GM18499 (cell line): Measurements from ENCODE around the gene AHSP.
A peak's percentile ranks its signal among the peaks of the same experiment; 100 is the strongest.
"Not testable (repeated sequence)": the region's sequence is repeated elsewhere in the genome, so short reads cannot be mapped to it uniquely, and the experiment has no call there.

Experiments used
- ATAC-seq: cut with Tn5 transposase; IDR thresholded peaks from one replicate; pipeline ENCODE4 v1.9.1; 2021; ENCODE audit warnings: moderate number of reproducible peaks; ENCODE audit not compliant: insufficient read depth, unreplicated experiment

AHSP gene

DNA sequence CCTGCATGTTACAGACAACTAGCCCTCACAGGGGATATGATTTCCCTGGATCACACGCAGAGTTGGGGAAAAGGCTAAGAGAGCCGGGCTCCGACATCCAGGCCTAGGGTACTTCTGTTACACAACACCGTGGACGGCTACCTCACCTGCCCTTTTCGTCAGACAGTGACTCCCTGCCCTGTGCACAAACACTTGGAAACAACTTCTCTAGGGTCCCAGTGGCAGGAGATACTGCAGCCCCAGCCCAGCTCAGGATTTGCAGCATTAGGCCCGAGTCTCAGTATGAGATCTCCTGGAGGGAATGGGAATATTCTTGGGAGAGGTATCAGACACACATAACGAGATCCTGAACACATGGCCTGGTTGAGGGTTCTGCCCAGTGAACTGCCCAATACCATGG lies 27.8 kb upstream of the AHSP start:
- no peak for ATAC-seq

DNA sequence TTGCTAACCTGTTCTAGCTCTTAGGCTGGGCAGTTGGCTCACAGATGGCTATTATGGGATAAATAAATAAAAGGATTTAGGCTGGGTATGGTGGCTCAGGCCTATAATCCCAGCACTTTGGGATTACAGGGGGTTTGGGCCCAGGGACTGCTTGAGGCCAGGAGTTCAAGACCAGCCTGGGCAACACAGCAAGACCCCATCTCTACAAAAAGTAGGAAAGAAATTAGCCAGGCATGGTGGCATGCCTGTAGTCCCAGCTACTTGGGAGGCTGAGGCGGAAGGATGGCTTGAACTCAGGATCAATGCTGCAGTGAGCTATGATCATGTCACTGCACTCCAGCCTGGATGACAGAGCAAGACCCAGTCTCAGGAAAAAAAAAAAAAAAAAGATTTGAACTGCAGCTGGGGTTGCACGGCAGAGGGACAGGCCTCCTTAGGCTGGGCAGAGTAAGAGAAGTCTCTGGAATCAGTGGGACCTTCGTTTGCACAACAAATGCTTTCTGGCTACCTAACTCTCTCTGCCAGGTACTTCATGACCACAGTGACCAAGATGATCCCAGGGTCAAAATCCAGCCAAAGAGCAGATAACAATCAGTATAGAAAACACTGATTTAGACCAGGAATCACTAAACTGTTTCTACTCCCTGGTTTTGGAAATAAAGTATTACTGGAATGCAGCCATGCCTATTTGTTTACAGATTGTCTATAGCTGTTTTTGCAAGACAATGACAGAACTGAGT lies 26.3 kb upstream of the AHSP start:
- ATAC-seq = no peak

DNA sequence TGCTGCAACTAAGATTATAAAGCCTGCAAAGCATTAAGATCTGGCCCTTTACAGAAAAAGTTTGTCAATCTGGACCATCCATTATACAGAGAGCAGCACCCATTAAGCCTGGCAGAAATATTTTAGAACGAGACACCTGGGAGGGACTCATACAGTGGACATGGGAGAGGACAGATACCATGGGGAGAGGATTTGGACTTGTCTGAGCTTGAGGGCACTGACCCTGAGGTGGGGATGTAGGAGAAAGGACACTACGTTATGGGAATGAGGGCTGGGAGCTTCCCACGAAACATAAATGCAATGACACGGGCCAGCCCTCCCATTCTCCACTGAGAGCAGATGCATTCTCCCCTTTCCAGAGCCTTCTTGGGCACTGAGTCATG lies 25.7 kb upstream of the AHSP start:
- no peak for ATAC-seq

DNA sequence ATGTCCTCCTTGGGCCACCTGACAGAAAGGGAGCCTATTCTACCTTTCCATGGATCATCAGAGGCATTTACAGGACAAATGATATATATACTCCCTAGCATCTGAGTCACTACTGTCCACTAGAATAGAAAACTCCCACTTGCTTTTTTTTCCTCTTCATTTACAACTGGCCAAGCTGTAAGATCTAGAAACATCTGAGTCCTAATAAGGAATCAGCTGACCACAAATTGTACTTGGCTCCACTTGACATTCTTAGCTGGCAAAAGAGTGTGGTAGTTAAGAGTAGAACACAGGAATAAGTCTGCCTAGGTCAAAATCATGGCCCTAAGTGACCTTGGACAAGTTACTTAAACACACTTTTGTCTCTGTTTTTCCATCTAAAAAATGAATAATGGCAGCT lies 24.7 kb upstream of the AHSP start:
- ATAC-seq = no peak

DNA sequence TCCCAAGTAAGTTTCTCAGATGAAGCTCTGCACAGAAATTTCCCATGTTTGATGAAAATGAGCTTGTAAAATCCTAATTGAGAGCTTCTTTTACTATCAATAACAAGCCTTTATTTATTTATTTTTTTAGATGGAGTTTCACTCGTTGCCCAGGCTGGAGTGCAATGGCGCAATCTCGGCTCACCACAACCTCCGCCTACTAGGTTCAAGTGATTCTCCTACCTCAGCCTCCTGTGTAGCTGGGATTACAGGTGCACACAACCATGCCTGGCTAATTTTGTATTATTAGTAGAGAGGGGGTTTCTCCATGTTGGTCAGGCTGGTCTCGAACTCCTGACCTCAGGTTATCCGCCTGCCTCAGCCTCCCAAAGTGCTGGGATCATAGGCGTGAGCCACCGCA lies 24.1 kb upstream of the AHSP start:
- not testable (repeated sequence) for ATAC-seq

DNA sequence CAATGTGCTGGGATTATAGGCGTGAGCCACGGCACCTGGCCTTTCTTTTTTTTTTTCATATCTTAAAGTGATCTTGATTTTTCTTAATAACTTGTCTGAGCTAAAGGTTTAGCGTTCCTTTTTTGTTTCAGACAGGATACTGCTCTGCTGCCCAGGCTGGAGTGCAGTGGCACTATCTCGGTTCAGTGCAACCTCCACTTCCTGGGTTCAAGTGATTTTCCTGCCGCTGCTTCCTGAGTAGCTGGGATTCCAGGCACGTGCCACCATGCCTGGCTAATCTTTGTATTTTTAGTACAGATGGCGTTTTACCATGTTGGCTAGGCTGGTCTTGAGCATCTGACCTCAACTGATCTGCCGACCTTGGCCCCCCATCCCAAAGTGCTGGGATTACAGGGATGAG lies 23.5 kb upstream of the AHSP start:
- ATAC-seq = no peak

DNA sequence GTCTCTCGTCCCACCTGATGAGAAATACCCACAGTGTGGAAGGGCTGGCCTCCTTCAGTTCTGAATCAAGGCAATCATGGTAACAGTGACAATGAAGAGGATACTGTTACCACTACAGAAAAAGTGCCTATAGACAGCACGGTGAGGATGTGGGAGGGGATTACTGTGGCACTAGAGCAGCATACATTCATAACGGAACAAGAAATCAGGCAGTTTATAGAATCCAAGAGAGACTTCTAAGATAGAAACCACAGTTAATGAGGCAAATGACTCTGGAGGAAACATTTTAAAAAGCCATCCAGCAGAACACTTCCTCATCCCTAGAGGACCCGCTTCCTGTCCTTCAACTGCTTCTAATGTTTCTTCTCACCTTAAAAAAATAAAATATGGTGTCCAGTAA lies 22.2 kb upstream of the AHSP start:
- ATAC-seq = peak; percentile 42

DNA sequence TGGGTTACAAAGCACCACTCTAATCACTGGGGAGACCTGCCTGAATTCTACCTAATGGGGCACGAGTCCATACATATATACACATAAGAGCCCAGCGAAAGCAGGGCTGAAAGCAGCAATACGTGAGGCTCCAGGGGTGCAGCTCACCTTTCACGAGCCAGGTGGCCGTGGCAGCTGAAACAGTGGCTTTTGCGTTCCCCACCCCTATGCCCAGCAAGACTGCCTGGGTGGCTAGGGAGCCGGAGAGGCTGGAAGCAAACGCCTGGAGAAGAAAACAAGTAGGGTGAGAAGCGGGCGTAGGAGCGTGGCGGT lies 20.1 kb upstream of the AHSP start:
- no peak for ATAC-seq

DNA sequence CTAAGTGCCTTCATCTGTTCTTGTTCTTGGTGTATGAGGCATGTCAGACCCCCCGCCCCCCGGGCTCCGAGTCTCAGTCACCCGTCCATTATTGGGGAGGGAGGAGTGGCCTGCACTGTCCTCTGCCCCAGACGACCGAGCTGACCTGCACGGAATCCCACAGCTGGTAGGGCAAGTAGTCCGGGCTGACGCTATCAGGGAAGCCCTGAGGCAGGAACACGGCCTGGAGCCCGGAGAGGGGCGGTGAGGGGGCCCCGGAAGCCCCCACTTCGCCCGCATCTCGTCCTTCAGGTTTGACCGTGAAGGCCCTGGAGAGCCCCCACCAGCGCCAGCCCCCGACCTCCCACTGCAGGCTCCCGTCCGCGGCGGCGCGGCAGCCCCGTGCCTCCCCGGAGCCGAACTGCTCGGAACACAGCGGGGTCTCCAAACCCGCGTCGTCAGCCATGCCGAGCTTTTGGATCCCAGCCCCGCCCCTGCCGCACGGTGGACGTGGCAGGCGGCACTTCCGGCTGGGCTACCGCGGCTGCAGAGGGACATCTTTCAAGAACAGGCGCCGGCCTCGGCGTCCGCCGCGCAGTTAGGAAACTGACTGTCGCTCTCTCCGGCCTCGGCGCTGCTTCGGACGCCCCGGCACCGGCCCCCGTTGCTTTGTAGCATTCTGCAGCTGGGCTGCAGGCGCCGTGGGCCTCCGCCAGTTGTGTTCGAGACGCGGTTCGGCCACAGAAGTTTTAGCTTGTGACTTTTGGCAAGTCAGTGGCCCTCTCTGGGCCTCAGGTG lies 19.6 kb upstream of the AHSP start, which contains the start of gene RUSF1:
Gene RUSF1 (minus strand): TSS at position 463 of the 777 bp plus-strand sequence. CDS start 18 bp downstream, at position 445.
- peak; percentile 66 for ATAC-seq

DNA sequence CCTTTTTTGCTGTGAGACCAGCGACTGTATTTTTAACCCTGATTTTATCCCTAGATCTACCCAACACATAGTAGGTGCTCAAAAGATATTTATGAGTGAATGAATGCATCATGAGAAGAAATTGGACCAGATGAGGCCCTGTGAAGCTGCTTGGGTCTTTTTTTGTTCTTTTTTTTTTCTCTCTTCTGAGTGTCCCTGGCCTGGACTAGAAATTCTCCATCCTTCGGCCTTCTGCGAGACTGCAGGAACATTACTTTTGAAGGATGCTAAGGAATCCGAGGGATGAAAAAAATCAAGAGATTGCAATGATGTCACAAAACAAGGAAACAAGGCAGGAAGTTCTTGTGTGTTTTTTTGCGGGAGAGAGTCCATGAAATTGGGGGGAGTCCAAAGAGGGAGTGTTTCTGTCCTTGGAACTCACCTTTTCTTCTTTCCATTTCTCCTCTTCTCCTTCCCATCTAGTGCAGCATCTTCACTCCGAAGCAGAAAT lies 18.9 kb upstream of the AHSP start:
- ATAC-seq = no peak

DNA sequence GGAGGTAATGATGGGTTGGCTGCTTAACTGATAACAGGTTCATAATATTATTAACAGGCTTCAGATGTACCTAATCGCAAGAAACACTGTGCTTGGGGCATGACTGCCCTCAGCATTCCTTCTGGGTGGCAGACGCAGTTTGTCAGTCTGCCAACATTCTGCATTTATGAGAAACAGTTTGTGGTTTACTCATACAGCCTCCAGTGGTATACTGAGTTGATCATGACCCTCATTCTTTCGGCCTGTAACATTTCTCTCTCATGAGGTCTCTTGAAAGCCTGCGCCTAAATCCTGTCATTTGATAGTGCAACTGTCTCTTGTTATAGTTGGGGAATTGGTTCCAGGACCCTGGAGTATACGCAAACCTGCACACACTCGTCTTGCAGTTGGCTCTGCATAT lies 14.6 kb upstream of the AHSP start:
- no peak for ATAC-seq

DNA sequence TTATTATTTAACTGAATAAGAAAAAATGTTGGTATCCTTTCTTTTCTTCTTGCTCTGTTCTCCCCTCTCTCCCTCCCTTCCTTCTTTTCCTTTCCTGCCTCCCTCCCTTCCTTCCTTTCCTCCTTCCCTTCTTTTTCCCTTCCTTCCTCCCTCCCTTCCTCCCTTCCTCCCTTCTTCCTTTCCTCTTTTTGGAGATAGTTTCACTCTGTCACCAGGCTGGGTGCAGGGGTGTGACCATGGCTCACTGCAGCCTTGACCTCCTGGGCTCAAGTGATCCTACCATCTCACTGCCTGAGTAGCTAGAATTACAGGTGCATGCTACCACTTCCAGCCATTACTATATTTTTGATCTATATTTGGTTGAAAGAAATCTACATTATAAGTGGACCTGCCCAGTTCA lies 13.8 kb upstream of the AHSP start:
- no peak for ATAC-seq

DNA sequence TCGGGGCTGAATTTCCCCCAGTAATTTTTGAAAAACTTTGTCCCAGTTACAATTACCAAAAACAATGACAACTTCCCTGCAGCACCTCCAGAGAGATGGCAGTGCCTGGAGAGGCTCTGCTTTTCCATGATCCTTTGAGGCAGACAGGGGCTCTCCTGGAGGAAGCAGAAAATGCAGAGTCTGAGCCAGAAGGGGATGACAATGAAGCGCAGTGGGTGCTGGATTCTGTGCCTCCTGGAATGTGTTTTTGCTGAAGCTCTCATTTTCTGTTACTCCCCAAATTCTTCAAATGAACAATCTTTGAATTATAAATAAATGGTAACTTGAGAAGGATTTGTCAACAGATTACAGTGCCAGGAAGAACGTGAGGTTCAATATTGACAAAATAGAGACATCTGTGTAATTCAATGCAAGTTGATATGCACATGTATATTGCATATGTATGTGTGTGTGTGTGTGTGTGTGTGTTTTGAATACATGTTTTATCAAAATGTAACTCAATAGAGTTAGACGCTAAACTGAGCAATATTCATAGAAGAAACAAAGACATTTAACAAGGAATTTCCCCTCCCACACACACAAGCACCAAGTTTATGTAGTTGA lies 9.8 kb upstream of the AHSP start:
- ATAC-seq = no peak

DNA sequence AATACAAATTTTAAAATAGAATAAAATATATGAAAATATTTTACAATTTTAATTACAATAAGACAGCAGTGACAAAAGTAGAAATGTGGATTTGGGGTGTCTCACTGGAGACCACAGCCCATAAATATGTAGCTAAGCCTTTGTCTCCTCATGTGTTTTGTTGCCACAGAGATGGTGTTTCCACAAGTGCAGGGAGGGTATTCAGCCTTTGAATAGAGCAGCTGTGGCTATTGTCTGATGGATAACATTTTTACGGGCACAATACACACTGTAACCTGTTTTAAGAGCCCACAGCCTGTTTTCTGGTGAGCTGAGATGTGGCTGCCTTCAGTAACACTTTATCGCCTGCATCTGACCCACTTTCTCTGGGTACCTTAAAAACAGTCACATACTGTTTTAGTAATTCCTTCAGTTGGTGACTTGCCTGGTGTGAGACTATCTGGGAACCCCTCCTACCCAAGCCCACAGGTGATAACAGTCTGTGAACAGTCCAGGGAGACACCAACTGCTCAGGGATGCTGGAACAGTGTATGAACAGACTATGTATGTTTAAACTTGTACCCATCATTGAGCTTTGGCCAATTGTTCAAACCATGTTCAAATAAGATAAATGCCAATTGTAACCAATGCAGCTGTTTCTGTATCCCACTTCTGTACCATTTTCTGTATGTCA lies 7.8 kb upstream of the AHSP start:
- ATAC-seq = no peak

DNA sequence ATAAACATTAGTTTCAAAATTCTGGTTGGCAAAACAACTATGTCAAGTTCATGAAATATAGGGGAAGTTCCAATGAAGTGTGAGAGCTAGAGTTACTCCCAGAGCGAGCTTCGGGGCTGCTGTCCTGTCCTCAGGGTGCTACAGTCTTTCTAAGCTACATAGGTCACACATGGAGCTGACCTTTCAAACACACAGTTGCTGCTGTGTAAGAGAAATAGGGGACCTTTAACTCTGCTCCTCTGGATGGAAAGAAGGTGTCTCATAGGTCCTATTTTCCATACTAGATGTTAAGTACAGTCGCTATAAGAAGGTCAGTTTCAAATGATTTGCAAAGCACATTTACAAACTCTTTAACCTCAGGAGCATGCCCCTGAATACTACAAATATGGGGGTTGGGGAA lies 6.3 kb upstream of the AHSP start:
- ATAC-seq = no peak

DNA sequence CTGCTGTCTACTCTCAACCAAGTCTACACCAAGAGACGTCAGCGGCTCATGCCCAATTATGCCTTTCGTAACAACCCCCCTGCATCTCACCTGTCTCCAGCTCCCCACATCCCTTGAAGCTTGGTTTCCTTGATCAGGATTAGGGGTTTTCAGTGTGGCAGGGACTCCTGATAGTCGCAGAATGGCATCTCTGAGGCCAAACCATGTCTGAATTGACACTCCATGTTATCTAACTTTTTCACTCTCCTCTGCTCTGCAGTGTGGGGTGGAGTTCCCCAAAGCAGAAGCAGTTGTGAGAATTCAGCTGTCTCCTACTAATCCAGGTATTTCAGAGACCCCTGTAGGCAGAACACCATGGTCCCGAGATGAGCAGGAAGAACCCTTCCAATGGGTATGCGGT lies 5.6 kb upstream of the AHSP start:
- no peak for ATAC-seq

DNA sequence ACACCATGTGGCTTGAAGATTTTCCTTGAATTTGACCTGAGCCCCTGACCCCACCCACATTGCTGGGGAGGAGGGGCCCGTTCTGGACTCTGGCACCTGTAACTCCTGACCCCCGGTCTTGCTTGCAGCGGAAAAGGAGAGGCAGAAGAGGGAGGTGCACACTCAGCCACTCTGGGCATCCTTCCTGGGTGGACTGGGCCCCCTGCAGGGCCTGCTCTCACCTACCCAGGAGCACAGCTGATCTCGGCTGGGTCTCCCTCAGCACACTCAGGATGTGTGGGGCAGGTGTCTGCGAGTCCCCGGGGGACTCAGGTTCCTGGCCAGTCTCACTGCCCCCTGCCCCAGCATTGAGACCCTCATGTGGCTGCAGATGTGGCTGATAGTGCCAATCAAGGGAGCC lies 3.9 kb upstream of the AHSP start:
- ATAC-seq = not testable (repeated sequence)

DNA sequence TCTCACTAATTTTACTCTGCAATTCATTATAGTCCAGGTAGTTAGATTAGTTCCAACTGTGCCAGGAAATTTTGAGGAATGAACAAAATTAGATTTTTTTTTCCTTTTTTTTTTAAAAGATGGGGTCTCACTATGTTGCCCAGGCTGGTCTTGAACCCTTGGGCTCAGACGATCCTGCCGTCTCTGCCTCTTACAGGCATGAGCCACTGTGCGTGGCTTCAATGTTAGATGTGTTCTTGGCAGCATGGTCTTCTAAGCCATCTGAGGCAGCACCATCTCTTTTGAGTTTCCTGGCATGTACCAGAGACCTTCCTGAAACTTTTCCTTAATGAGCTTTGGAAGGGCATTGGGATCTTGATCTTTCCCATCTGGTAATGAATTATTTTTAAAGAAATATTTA lies 2.6 kb upstream of the AHSP start:
- ATAC-seq = no peak

DNA sequence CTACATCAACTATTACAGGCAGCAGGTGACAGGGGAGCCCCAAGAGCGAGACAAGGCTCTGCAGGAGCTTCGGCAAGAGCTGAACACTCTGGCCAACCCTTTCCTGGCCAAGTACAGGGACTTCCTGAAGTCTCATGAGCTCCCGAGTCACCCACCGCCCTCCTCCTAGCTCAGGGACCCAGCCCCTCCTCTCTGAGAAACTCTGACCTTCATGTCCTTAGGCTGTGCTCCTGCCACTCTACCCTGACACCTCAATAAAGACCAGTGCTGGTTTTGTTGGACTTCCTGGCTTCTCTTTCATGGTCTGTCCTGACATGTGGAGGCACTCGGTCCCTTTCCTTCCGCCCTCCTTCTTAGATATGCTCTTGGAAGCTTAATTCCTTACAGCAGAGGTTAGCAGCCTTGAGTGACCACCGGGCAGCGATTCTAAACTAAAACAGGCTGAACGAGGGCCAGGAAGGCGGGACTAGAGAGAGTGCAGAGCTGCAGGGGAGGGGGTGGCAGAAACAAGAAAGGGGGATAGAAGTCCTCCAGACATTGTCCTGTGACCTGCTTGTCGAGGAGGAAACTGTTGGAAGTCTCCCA lies 915 bp downstream of the AHSP start:
- no peak for ATAC-seq

DNA sequence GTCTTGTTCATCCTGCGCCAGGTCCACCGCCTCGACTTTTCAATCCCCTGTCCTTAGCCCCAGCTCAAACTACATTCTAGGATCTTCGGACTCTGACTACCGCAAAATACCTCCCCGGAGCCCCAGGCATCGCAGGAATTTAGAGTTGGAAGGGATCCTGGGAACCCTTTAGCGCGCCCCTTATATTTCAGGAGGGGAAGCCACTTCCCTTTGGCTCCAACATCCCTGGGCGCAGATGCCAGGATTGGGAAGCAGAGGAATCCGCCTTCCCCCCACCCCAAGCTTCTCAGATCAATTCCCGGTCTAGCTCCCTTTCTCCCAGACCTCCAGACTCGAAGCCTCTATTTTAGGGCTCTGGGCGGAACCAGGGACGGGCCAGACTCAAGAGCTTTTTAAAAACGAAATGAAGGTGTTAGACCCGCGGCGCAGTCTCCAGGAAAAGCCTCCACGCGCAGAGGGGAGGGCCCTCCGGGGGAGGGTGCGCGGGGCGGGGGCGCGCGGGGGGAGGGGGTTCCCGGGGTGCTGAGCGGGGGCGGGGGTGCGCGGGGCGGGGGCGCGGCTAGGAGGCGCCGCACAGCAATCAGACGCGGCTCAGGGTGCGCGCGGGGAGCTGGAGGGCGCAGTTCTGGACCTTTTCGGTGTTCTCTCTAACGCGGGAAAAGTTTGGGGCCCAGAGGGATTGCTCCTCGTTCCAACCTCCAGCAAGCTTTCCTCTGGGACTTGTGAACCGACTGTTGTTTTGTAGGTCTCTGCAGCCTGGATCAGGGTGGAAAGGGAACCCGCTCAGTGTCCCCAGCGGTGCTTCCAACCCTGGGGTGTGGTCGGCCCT lies 1.6 kb downstream of the AHSP start:
- no peak for ATAC-seq
